Erythroblast (primary cell): ENCODE results near the gene TNFRSF21.

Source experiments
- GATA1 ChIP-seq: IDR thresholded peaks from 2 replicates; pipeline ENCODE4 v1.6.1; 2011; ENCODE audit warnings: low read depth, mild to moderate bottlenecking, control low read depth, low read length, moderate library complexity
- POLR2A ChIP-seq: IDR thresholded peaks from 2 replicates; pipeline ENCODE4 v1.6.1; 2011; ENCODE audit warnings: mild to moderate bottlenecking, low read length

GRCh38 chr6:47196113-47196512 is 113.6 kb downstream of the TNFRSF21 start:
- TF ChIP-seq POLR2A (no peak), GATA1 (no peak)
